GM21737 (cell line): ENCODE results near the gene MYL7.

Source experiments
- ATAC-seq: cut with Tn5 transposase; IDR thresholded peaks from one replicate; pipeline ENCODE4 v1.9.1; 2021; ENCODE audit warnings: mild to moderate bottlenecking, moderate library complexity; ENCODE audit not compliant: unreplicated experiment

Gene MYL7

GRCh38 chr7:44102846-44103565 is 38.1 kb downstream of the MYL7 start:
- no peak for ATAC-seq

- no peak for ATAC-seq
Observed at GRCh38 chr7:44101966-44102845, 38.9 kb downstream of the MYL7 start.

- no peak for ATAC-seq
Observed at GRCh38 chr7:44101303-44101965, 39.7 kb downstream of the MYL7 start.

GRCh38 chr7:44100458-44101302 is 40.5 kb downstream of the MYL7 start:
- ATAC-seq, result no peak

- no peak for ATAC-seq
Observed at GRCh38 chr7:44099669-44100068, 41.5 kb downstream of the MYL7 start.

- ATAC-seq, result no peak
Observed at GRCh38 chr7:44098092-44099068, 42.8 kb downstream of the MYL7 start.

GRCh38 chr7:44097064-44097932 is 43.8 kb downstream of the MYL7 start:
- peak; percentile 57 for ATAC-seq

GRCh38 chr7:44096326-44096881 is 44.7 kb downstream of the MYL7 start:
- no peak for ATAC-seq

- ATAC-seq, result no peak
Observed at GRCh38 chr7:44095781-44096180, 45.4 kb downstream of the MYL7 start.

- ATAC-seq, result no peak
Observed at GRCh38 chr7:44094883-44095592, 46.1 kb downstream of the MYL7 start.

GRCh38 chr7:44094365-44094764 is 46.8 kb downstream of the MYL7 start:
- no peak for ATAC-seq

- ATAC-seq, result no peak
Observed at GRCh38 chr7:44093102-44093641, 48.0 kb downstream of the MYL7 start.
